SK-N-SH (cell line): Measurements from ENCODE around the gene GRP. TPM values are rescaled to one million over a fixed set of nuclear protein-coding genes. Genes with fewer than 3 reads are reported as not detected.

Experiments used
- CTCF ChIP-seq: fragments of 200-600 bp; sonication (generic); IDR thresholded peaks from 2 replicates; pipeline ENCODE4 v1.6.1; 2017; ENCODE audit warnings: antibody characterized with exemption, mild to moderate bottlenecking, moderate library complexity
- EZH2phosphoT487 ChIP-seq: fragments of 200-600 bp; sonication (generic); IDR thresholded peaks from 2 replicates; pipeline ENCODE4 v1.6.1; 2017; ENCODE audit warnings: low read depth, mixed run types, mild to moderate bottlenecking, antibody characterized with exemption, moderate library complexity, borderline replicate concordance
- GABPA ChIP-seq: IDR thresholded peaks from 2 replicates; pipeline ENCODE4 v1.4.0; 2012; ENCODE audit warnings: low read depth, mild to moderate bottlenecking
- IRF3 ChIP-seq: fragments of 150-350 bp; IDR thresholded peaks from 2 replicates; pipeline ENCODE4 v1.6.1; 2016; ENCODE audit warnings: mild to moderate bottlenecking, low read depth, low read length
- JUND ChIP-seq: IDR thresholded peaks from 2 replicates; pipeline ENCODE4 v1.4.0; 2012
- MAX ChIP-seq: IDR thresholded peaks from 2 replicates; pipeline ENCODE4 v1.4.0; 2012; ENCODE audit warnings: low read depth
- MXI1 ChIP-seq: IDR thresholded peaks from 2 replicates; pipeline ENCODE4 v1.6.1; 2012; ENCODE audit warnings: mild to moderate bottlenecking, low read depth, low read length, improper control_type of control experiment
- NRF1 ChIP-seq: IDR thresholded peaks from 2 replicates; pipeline ENCODE4 v1.6.1; 2012; ENCODE audit warnings: low read depth, mild to moderate bottlenecking, low read length
- POLR2AphosphoS5 ChIP-seq: IDR thresholded peaks from 2 replicates; pipeline ENCODE4 v1.6.1; 2012; ENCODE audit warnings: low read depth, low read length
- RCOR1 ChIP-seq: fragments of 150-350 bp; IDR thresholded peaks from 2 replicates; pipeline ENCODE4 v1.6.1; 2017; ENCODE audit warnings: antibody characterized with exemption, low read length
- REST ChIP-seq: IDR thresholded peaks from 2 replicates; pipeline ENCODE4 v1.6.1; 2012; ENCODE audit warnings: mild to moderate bottlenecking, low read depth, low read length, moderate library complexity
- SIN3A ChIP-seq: IDR thresholded peaks from 2 replicates; pipeline ENCODE4 v1.6.1; 2012; ENCODE audit warnings: low read depth, mild to moderate bottlenecking, low read length, moderate library complexity, borderline replicate concordance
- TCF12 ChIP-seq: IDR thresholded peaks from 2 replicates; pipeline ENCODE4 v1.4.0; 2012
- TEAD4 ChIP-seq: IDR thresholded peaks from 2 replicates; pipeline ENCODE4 v1.4.0; 2012; ENCODE audit warnings: mild to moderate bottlenecking, borderline replicate concordance; ENCODE audit not compliant: insufficient read depth
- USF2 ChIP-seq: fragments of 150-350 bp; IDR thresholded peaks from 2 replicates; pipeline ENCODE4 v1.6.1; 2017; ENCODE audit warnings: antibody characterized with exemption, low read length, low read depth, borderline replicate concordance
- YY1 ChIP-seq: IDR thresholded peaks from 2 replicates; pipeline ENCODE4 v1.4.0; 2012; ENCODE audit warnings: low read depth, mild to moderate bottlenecking
- ZBTB33 ChIP-seq: IDR thresholded peaks from 2 replicates; pipeline ENCODE4 v1.4.0; 2012; ENCODE audit warnings: low read depth, borderline replicate concordance
- polyA plus RNA-seq, 3 experiments: library from polyadenylated mRNA; depleted of rRNA; stranded (reverse); fragments of >200 nt; gene quantifications; 2 replicates each; pipeline ENCODE4 v1.2.3, GENCODE V29; 2012

GRP gene
- polyA plus RNA-seq, 1 of the 3 experiments (the other 2 are of a cell fraction) = 2.8 TPM

GRCh38 chr18:59180150-59180845, 39.7 kb upstream of the GRP start (continued):
- TF ChIP-seq IRF3 = no peak
- peak; percentile 57 for TF ChIP-seq JUND
- TF ChIP-seq MXI1 = no peak
- peak; percentile 85 for TF ChIP-seq TCF12
- peak; percentile 40; the same call in 1 of the 2 replicates for TF ChIP-seq POLR2AphosphoS5
- no peak for TF ChIP-seq CTCF
- no peak for TF ChIP-seq NRF1
- TF ChIP-seq ZBTB33 = no peak
- peak; percentile 18; the same call in 1 of the 2 replicates for TF ChIP-seq YY1
- TF ChIP-seq GABPA = peak; percentile 21; the same call in 1 of the 2 replicates
- TF ChIP-seq MAX = no peak
- no peak for TF ChIP-seq SIN3A
- no peak for TF ChIP-seq REST
- TF ChIP-seq TEAD4 = peak; percentile 24; the same call in 1 of the 2 replicates
- no peak for TF ChIP-seq EZH2phosphoT487
- no peak for TF ChIP-seq USF2
- TF ChIP-seq RCOR1 = no peak
